Panc1 (cell line): ENCODE results near the gene LACC1. TPM values are rescaled to one million over a fixed set of nuclear protein-coding genes. Genes with fewer than 3 reads are reported as not detected.

Source experiments
- ATAC-seq: fragments of 200-7000 bp; cut with Tn5 transposase; 2 replicates; pipeline ENCODE4 v1.9.1; 2020; ENCODE audit warnings: mild to moderate bottlenecking, moderate library complexity
- BruUV-seq: library from RNA; stranded (reverse); fragments of 400-500 nt; replicated peaks from 2 replicates; lab custom pipeline; 2021; lab: Mats Ljungman, UMichigan
- CTCF ChIA-PET: fragments of 300-600 bp; sonication (Branson Sonifier 250); formaldehyde crosslinking; loops from one replicate; lab custom pipeline; 2022; ENCODE audit warnings: antibody characterized with exemption; lab: Charles Lee
- POLR2A ChIA-PET: fragments of 300-600 bp; sonication (Branson Sonifier 250); formaldehyde crosslinking; loops from one replicate; lab custom pipeline; 2022; ENCODE audit warnings: antibody characterized with exemption; lab: Charles Lee
- DNase-seq: peaks from one replicate; pipeline ENCODE4 v3.0.0-alpha.2; 2010; ENCODE audit warnings: low read depth, low spot score
- H3K27ac ChIP-seq: 2 replicates; pipeline ENCODE4 v1.5.1; 2011; ENCODE audit warnings: mild to moderate bottlenecking, low read length, inconsistent platforms
- H3K27me3 ChIP-seq: fragments of 200-500 bp; sonication (Bioruptor generic); 2 replicates; pipeline ENCODE4 v1.6.0; 2014; ENCODE audit warnings: low read length, inconsistent platforms; ENCODE audit not compliant: control insufficient read depth, insufficient read depth
- H3K36me3 ChIP-seq: fragments of 200-500 bp; sonication (Bioruptor generic); 2 replicates; pipeline ENCODE4 v1.5.1; 2014; ENCODE audit warnings: inconsistent platforms, mild to moderate bottlenecking, low read length, moderate library complexity; ENCODE audit not compliant: control insufficient read depth, insufficient read depth
- H3K4me1 ChIP-seq: 2 replicates; pipeline ENCODE4 v1.5.1; 2011; ENCODE audit warnings: inconsistent platforms, mild to moderate bottlenecking, low read length, moderate library complexity; ENCODE audit not compliant: control insufficient read depth, insufficient read depth
- H3K4me3 ChIP-seq, 2 experiments: 2 replicates each; pipeline ENCODE4 v1.5.1; 2011 to 2012; ENCODE audit warnings: low read depth in 2 of 2, low read length in 2 of 2, mild to moderate bottlenecking in 2 of 2, inconsistent platforms in 1 of 2, moderate library complexity in 1 of 2
- H3K9me3 ChIP-seq: fragments of 200-500 bp; sonication (Bioruptor generic); 2 replicates; pipeline ENCODE4 v1.5.1; 2014; ENCODE audit warnings: low read depth, mild to moderate bottlenecking, inconsistent platforms, low read length, moderate library complexity; ENCODE audit not compliant: control insufficient read depth, insufficient read depth
- CTCF ChIP-seq: fragments of 450-650 bp; IDR thresholded peaks from 2 replicates; pipeline ENCODE4 v1.5.1; 2017; ENCODE audit warnings: mild to moderate bottlenecking
- POLR2AphosphoS5 ChIP-seq: IDR thresholded peaks from 2 replicates; pipeline ENCODE4 v1.6.1; 2012; ENCODE audit warnings: mild to moderate bottlenecking, low read depth, low read length, moderate library complexity
- SIN3A ChIP-seq: IDR thresholded peaks from 2 replicates; pipeline ENCODE4 v1.6.1; 2012; ENCODE audit warnings: low read depth, mild to moderate bottlenecking, low read length, moderate library complexity, borderline replicate concordance; ENCODE audit not compliant: insufficient read depth
- TCF7L2 ChIP-seq: IDR thresholded peaks from 2 replicates; pipeline ENCODE4 v1.6.1; 2011; ENCODE audit warnings: mild to moderate bottlenecking, low read depth, low read length, inconsistent platforms
- in situ Hi-C: cut with HindIII; loops from 2 replicates; pipeline ENCODE4 v1.10.0; 2016; ENCODE audit warnings: low sequenced_read_pairs, low pct_unique_long_range_greater_than_20kb
- intact Hi-C: fragments of 100-400 bp; cut with micrococcal nuclease; formaldehyde crosslinking; loops from one replicate; pipeline ENCODE4 v1.10.0; 2022; ENCODE audit not compliant: unreplicated experiment
- total RNA-seq: library from RNA; stranded (reverse); gene quantifications from one replicate; pipeline ENCODE4 v1.2.1, GENCODE V29; 2021; ENCODE audit not compliant: unreplicated experiment
- TF ChIP-seq, protein P1 (sequence below), 2 experiments: IDR thresholded peaks; 2 replicates each; pipeline ENCODE4 v1.6.1; 2011 to 2012; ENCODE audit warnings: low read depth in 2 of 2, control low read depth in 1 of 2, low read length in 1 of 2, mild to moderate bottlenecking in 1 of 2, moderate library complexity in 1 of 2; ENCODE audit not compliant: insufficient read depth in 1 of 2

The LACC1 gene
- total RNA-seq, 1 experiment from 2014 or later: 2.1 TPM

DNA sequence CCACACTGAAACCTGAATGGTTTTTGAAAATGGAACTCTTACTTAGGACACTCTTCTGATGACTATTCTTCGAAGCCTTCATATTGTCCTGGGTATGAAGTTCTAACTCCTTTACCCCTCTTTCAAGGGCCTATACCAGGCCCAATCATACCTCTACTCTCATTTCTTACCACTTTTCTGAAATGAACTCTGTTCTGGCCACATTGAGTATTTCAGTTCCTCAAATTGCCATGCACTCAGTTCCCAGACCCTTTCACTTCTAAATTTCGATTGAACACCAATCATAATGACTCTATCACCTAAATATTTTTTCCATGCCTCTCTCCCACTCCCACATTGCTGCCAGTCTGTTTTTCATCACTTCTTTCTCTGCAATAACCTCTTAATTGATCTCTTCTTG, 53.7 kb downstream of the LACC1 start:
- POLR2A ChIA-PET: no interaction called here
- no TSS peak for BruUV-seq
- intact Hi-C loops: no loop called here

GRCh38 chr13:43934273-43934672, 54.6 kb downstream of the LACC1 start:
- ATAC-seq (no peak), DNase-seq (no peak)
- no peak overlapping the region for H3K27ac ChIP-seq
- ChIA-PET POLR2A (no interaction called here), CTCF (no interaction called here)
- no peak for TF ChIP-seq TCF7L2
- TF ChIP-seq CTCF: no peak
- TF ChIP-seq SIN3A: no peak
- no peaks in the 10 kb centered on the region for H3K9me3 ChIP-seq
- no peaks in the 10 kb centered on the region for H3K4me1 ChIP-seq
- BruUV-seq: no TSS peak
- intact Hi-C loops (no loop called here), in situ Hi-C loops (no loop called here)
- no peak overlapping the region for H3K4me3 ChIP-seq
- no peaks in the 10 kb centered on the region for H3K27me3 ChIP-seq
- no peaks in the 10 kb centered on the region for H3K36me3 ChIP-seq

More for the DNA sequence above, 53.7 kb downstream of the LACC1 start:
- Histone ChIP-seq H3K4me3 (no peak overlapping the region), H3K27ac (no peak overlapping the region), H3K9me3 (no peaks in the 10 kb centered on the region), H3K27me3 (no peaks in the 10 kb centered on the region), H3K36me3 (no peaks in the 10 kb centered on the region), H3K4me1 (no peaks in the 10 kb centered on the region)
- CTCF ChIA-PET: no interaction called here
- ATAC-seq (no peak), DNase-seq (no peak)
- TF ChIP-seq TCF7L2: no peak
- TF ChIP-seq SIN3A: no peak
- TF ChIP-seq, protein P1, sequence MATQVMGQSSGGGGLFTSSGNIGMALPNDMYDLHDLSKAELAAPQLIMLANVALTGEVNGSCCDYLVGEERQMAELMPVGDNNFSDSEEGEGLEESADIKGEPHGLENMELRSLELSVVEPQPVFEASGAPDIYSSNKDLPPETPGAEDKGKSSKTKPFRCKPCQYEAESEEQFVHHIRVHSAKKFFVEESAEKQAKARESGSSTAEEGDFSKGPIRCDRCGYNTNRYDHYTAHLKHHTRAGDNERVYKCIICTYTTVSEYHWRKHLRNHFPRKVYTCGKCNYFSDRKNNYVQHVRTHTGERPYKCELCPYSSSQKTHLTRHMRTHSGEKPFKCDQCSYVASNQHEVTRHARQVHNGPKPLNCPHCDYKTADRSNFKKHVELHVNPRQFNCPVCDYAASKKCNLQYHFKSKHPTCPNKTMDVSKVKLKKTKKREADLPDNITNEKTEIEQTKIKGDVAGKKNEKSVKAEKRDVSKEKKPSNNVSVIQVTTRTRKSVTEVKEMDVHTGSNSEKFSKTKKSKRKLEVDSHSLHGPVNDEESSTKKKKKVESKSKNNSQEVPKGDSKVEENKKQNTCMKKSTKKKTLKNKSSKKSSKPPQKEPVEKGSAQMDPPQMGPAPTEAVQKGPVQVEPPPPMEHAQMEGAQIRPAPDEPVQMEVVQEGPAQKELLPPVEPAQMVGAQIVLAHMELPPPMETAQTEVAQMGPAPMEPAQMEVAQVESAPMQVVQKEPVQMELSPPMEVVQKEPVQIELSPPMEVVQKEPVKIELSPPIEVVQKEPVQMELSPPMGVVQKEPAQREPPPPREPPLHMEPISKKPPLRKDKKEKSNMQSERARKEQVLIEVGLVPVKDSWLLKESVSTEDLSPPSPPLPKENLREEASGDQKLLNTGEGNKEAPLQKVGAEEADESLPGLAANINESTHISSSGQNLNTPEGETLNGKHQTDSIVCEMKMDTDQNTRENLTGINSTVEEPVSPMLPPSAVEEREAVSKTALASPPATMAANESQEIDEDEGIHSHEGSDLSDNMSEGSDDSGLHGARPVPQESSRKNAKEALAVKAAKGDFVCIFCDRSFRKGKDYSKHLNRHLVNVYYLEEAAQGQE (IDR thresholded peaks at IDR 0.05; ENCODE audit: insufficient read depth in 1 of 2, low read depth in 2 of 2, low read length in 1 of 2): no peak
- no peak for TF ChIP-seq CTCF
- TF ChIP-seq POLR2AphosphoS5: no peak
- in situ Hi-C loops: no loop called here

- Histone ChIP-seq H3K27me3 (no peaks in the 10 kb centered on the region), H3K27ac (no peak overlapping the region), H3K9me3 (no peaks in the 10 kb centered on the region), H3K4me3 (no peak overlapping the region), H3K4me1 (no peaks in the 10 kb centered on the region), H3K36me3 (no peaks in the 10 kb centered on the region)
- POLR2A ChIA-PET: no interaction called here
- CTCF ChIA-PET: no interaction called here
- no peak for DNase-seq
- ATAC-seq: no peak
- intact Hi-C loops: no loop called here
- in situ Hi-C loops: no loop called here
- BruUV-seq: no TSS peak
- TF ChIP-seq POLR2AphosphoS5 (no peak), CTCF (no peak), TCF7L2 (no peak), SIN3A (no peak)
- TF ChIP-seq, protein P1 (IDR thresholded peaks at IDR 0.05; ENCODE audit: insufficient read depth in 1 of 2, low read depth in 2 of 2, low read length in 1 of 2): no peak
These were observed 56.2 kb downstream of the LACC1 start for GRCh38 chr13:43935878-43936277.
